SK-N-MC (cell line): ENCODE results near the gene FOXO1.

Experiments used
- EZH2 ChIP-seq: fragments of 200-600 bp; sonication (generic); IDR thresholded peaks from one replicate; pipeline ENCODE4 v1.6.1; 2017; ENCODE audit warnings: antibody characterized with exemption
- FOXP2 ChIP-seq: optimal IDR thresholded peaks from 2 replicates; pipeline ENCODE3; 2011; ENCODE audit warnings: mild to moderate bottlenecking, moderate library complexity; ENCODE audit not compliant: insufficient read depth; ENCODE audit errors: extremely low read length, control extremely low read depth

- TF ChIP-seq EZH2 (no peak), FOXP2 (no peak)
These were observed 78.3 kb downstream of the FOXO1 start for GRCh38 chr13:40588101-40588500.
